HG03565 (cell line): ENCODE data around the gene TMEM18.

Experiments
- ATAC-seq: cut with Tn5 transposase; IDR thresholded peaks from one replicate; pipeline ENCODE4 v1.9.1; 2021; ENCODE audit warnings: mild to moderate bottlenecking, moderate library complexity; ENCODE audit not compliant: unreplicated experiment

The TMEM18 gene

DNA sequence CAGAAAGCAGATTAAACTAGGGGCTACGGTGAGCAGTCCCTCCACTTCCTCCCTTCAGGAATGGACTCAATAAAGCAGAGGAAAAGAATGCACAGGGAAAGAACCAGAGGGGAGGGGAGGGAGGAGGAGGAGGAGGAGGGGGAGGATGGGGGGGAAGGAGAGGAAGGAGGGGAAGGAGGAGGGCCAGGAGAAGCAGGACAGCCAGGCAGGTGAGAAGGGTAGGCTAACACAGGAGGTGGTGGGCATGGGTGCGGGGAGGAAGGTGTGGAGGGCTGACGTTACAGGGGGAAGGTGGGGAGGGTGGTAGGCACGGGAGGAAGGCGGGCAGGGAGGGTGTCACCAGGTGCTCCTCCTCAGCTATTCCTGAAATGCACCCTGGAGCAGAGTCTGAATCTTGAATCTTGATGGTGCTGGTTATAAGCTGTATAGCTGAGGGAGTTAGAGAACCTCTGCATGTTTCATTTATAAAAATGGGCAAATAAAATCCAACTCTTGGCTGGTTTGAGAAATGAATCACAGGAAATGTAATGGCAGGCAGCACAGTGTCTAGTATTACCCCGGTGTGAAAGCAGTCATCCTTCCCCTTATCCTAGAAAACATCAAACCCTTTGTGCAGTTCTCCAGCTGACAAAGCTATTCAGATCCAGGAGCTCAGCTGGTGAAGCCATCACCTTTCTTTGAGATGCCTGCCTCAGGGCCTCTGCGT is 3.4 kb downstream of the TMEM18 start:
- no peak for ATAC-seq

DNA sequence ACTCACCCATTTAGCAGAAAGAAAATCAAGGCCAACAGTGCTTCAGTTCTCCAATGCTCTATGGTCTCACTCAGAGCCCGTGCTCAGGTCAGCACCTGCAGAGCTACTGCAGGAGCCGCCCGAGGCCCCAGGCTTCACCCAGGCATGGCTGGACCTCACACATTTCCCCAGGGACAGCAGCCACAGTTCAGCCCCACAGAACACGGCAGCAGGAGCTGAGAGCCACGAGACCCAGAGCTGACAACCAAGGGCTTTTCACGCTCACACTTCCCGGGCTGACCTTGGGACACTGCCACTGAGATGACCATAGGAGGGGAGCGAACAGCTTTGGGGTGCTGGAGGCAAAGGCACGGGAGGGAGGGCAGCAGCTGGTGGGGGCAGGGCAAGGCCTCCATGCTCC is 4.2 kb downstream of the TMEM18 start:
- ATAC-seq = no peak

DNA sequence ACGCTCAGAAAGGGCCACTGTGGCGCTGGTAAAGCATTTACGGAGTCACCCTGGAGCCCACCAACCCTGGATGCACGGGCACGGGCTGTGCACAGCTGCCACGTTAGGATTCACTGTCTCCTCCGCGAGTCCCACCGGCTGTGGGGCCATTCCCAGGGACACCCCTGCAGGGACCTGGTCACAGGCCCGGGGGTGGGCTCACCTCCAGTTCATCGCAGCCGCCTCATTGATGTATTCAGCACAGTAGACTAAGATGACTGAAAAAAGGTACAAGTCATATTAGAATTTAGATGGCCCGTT is 4.7 kb downstream of the TMEM18 start:
- no peak for ATAC-seq

DNA sequence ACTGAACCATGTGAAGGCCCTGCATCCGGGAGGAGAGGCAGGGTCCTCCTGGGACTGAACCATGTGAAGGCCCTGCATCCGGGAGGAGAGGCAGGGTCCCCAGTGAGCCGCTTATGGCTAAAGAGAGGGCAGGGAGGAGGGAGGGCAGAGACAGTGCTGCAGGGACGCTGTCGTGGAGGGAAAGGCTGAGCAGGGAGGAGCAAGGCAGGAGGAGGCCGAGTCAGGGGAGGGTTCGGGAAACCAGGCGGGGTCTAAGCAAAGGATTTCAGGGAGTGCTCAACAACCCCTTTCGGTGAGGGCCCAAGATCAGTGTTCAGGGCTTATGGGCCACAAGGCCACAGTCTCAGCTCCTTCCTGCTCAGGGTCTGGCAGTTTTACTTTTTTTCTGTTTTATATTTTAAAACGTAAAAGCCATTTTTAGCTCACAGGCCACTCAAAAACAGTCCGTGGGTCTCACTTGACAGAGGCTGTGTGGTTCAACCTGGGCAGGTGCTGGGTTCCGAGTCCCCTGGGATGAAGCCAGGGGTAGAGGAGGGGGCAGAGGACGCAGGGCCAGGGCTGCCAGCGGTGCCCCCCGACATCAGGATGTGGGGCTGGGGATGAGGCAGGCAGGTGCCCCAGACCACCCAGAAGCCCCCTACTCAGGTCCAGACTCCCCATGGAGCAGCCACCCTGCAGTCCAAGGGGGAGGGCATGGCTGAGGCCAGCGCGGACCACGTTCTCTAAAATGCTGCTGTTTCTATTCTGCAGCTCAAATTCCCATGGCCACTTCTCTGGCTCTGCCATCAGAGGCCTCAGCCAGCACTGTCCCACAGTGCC is 5.2 kb downstream of the TMEM18 start:
- no peak for ATAC-seq

DNA sequence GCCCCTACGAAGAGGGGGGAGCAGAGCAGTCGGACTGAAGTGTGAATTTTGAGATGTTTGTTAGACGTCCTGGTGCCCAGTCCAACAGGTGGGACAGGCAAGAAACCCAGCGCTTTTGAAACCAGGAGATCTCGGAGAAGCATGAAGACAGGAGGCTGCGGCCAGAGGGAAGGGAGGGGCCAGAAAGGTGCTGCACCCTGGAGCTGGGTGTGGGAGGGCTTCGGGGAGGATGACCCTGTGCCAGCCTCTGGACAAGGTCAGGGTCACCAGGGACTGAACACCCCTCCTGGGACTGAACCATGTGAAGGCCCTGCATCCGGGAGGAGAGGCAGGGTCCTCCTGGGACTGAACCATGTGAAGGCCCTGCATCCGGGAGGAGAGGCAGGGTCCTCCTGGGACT is 6.1 kb downstream of the TMEM18 start:
- no peak for ATAC-seq

DNA sequence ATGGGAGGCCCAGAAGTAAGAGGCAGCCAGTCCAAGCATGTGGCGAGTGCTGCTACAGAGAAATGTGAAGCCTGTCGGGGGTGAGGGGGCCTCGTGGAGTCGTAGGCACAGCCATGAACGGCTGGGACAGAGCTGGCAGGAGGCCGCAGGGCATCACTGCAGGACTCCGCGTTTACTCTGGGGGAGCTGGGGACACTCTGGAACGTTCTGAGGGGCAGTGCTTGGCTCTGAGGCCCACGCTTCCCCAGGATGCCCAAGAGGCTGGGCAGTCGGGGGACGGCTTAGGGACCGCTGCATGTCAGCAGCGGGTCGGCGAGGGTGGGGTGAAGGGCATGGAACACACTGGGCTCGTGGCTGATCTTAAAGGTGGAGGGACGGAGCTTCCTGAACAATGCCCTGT is 6.6 kb downstream of the TMEM18 start:
- ATAC-seq = no peak

DNA sequence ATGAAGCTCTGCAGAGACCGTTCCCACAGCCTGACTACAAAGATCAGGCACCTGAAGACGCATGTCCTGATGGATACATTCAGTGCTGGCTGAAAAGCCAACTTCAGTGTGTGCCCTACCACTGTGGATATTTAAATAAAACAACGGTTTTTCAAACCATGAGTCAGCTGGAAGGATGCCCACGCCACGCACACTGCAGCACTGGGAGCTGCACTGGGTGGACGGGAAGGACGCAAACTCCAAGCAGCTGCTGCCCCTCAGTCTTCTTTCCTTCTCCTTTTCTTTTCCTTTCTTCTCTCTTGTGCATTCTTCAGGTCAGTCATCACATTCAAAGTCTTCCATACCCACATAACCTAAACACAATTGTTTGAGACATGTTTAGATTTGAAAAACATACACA is 7.9 kb downstream of the TMEM18 start:
- ATAC-seq = no peak

DNA sequence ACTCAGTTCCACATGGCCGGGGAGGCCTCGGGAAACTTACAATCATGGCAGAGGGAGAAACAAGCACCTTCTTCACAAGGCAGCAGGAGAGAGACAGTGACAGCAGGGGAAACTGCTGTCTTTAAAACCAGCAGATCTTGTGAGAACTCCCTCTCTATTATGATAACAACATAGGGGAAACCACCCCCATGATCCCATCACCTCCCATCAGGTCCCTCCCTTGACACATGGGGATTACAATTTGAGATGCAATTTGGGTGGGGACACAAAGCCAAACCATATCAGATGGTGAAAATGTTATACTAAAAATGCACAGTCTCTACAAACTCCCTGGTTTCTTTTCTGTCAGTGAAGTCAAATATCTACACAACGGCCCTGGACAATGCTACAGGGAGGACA is 9.2 kb downstream of the TMEM18 start:
- no peak for ATAC-seq

DNA sequence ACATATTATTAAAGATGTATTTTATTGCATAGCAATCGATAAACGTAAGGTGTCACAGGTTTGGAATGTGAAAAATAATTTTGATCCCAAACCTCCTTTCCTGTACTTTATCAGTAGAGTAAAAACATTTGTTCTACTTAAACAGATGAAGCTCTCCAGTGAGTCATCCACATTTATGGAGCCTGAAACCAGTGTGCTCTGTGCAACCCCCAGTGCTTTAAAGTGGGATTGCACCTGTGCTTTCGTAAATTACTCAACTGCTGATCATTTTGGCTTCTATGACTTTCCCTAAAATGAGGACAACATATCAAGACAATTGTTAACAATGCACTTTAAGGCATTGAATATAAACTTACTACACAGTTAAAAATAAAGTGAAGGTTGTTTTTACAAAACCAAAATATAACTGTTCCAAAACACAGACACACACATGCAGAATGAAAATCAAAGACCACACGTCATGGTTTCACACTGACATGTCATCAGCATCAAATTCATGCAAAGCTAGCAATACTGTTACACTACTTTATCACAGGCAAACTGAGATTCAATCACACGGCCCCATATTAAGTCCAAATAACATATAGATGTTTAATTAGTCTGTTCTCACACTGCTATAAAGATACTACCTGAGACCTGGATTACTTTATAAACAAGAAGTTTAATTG is 9.7 kb downstream of the TMEM18 start:
- no peak for ATAC-seq

DNA sequence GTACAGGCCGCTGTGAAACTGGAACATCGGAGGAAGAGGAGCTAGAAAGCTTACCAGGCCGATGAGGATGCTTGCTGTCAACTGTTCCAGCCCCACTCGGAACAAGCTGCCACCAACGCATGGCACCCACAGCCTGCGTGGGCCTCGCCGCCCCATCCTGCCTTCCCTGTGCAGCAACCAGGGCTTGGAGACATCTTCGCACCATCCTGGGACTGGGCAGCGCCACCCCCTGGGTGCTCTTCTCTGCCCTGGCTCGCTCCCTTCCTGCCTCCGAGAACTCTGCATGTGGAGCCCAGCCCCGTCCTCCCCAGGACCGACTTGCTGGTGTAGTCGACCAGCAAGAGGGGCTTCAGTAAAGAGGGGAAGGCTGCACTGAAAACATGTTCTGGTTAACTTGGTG is 10.8 kb downstream of the TMEM18 start:
- ATAC-seq = no peak

DNA sequence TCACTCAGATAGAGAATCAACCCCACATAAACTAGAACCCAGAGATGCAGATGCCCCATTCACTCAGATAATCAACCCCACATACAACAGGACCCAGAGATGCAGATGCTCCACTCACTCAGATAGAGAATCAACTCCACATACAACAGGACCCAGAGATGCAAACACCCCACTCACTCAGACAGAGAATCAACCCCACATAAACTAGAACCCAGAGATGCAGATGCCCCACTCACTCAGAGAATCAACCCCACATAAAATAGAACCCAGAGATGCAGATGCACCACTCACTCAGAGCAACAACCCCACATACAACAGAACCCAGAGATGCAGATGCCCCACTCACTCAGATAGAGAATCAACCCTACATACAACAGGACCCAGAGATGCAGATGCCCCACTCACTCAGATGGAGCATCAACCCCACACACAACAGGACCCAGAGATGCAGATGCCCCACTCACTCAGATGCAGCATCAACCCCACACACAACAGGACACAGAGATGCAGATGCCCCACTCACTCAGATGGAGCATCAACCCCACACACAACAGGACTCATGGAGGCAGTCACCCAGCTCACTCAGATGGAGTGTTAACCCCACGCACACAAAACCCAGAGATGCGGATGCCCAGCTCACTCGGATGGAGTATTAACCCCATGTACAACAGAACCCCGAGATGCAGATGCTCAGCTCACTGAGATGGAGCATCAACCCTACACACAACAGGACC is 11.7 kb downstream of the TMEM18 start:
- no peak for ATAC-seq

DNA sequence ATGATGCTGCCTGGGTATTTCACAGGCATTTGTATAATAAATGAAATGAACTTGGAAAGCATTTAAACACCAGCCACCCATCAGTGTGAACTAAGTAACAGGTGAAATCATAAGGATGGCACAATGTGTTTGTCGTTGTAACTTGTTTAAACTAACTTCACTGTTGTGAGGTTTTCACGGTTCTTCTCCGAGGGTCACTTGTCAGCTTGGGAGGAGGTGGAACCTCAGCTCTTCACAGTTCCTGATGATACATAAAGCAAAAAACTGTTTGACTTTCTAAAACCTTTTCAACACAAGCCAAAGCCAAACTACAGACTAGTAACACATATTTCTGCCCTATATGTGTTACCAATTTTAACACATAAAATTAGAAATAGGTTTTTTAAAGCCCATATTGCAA is 13.1 kb downstream of the TMEM18 start:
- ATAC-seq = no peak

DNA sequence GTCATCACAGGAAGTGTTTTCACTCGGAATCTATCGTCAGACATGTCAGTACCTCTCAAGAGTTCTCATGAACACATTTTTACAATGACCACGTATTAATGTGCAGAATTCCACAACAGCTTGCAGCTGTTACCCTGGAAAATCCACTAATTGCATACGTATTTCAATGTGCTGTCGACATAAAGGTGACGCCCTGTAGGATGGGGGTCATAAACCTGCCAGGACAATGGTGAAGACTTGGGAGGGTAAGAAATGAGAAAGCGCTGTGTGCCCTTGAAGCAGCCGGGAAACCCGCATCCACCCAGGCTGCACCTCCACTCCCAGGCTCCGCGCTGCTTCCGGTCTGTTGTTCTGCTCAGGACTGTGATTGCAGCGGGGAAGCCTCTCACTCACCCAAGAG is 14.0 kb downstream of the TMEM18 start:
- ATAC-seq = no peak

DNA sequence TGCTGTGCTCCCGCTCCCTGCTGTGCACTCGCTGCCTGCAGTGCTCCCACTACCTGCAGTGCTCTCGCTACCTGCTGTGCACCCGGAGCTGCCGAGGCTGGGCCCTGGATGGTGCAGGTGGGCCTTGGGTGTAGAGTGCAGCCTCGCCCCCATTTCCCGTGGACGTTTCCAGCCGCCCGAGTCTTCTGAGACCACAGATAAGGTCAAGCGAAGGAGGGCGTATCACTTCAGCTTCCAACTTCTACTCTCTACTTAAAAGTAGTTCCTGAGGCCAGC is 15.9 kb downstream of the TMEM18 start:
- no peak for ATAC-seq

DNA sequence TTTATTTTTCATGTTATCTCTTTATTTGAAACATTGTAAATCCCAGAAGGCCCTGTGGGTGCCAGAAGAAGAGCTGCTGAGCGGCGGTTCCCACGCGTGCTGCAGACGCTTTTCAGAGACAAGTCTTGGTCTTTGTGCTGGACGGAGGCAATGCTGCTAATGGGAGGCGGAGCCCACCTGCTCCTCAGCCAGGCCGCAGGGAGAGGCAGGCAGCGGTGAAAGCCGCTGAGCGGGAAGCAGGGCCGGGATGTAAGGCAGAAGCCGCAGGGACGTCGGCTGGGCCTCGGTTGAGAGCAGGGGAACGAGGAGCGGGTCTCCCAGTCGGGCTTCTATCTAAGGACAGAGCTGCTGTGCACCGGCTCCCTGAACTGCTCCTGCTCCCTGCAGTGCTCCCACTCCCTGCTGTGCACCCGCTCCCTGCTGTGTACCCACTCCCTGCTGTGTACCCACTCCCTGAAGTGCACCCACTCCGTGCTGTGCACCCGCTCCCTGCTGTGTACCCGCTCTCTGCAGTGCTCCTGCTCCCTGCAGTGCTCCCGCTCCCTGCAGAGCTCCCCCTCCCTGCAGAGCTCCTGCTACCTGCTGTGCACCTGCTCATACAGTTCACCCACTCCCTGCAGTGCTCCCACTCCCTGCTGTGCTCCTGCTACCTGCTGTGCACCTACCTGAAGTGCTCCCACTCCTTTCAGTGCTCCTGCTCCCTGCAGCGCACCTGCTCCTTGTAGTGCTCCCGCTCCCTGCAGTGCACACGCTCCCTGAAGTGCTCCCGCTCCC is 16.4 kb downstream of the TMEM18 start:
- ATAC-seq = no peak

DNA sequence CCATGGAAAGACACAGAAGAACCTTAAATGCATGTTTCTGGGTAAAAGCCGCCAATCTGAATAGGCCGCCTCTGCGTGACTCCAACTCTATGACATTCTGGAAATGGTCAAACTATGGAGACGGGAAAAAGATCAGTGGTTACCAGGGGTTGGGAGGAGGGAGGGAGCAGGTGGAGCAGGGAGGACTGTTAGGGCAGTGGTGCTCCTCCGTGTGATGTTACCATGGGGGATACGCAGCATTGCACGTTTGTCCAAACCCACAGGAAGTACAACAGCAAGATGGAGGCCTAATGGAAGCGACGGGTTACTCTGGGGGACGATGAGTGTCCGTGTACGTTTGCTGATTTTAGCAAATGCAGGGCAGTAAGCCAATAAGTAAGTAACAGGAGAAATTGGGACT is 17.2 kb downstream of the TMEM18 start:
- ATAC-seq = no peak

DNA sequence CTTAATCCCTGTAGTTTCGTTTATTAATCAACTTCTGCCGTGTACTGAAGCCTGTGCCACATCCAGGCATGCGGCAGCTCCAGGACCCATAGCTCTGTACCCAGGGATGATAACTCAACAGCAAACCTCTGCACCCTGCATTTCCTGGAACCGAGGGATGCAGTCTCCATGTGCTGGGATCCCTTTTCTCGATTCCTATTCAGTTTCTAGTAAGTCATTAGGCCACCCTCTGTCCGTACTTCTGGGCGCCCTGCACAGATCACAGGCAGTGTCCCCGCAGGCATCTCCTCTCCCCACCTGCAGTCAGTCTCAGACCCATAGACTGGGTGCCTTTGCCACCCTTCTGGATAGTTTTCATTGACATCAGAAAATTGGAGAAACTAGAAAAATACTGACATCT is 18.8 kb downstream of the TMEM18 start:
- ATAC-seq = no peak

DNA sequence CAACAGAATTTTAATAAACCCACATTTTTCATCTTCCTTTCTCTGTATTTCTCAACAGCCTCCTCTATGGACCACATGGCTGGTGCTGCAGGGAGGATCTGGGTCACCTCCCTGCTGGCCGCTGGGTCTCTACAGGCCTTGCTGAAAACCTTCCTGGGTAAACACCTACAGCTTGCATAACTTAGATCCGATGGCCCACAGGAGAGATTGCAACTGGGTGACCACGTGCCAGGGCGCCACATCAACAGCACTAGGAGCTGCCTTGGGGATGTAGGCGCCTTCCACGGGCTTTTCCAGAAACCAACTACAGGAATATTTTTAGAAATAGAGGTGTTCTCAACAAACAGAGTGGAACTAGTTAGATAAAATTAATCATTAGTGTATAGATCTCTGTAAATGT is 19.4 kb downstream of the TMEM18 start:
- ATAC-seq = no peak

DNA sequence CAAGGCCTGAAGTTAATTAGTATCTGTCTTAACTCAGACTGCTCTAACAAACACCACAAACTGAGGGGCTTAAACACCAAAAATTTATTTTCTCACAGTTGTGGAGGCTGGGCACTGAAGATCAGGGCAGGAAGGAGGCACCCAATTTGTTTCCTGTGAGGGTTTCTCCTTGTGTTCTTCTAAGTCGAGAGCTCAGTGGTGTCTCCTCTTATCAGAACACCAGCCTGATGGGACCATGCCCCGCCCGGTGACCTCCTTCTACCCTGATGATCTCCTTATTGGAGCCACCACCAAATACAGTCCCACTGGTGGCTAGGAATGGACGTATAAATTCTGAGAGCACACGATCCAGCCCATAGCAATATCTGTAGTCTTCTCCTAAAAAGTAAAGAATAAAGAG is 20.5 kb downstream of the TMEM18 start:
- ATAC-seq = no peak

DNA sequence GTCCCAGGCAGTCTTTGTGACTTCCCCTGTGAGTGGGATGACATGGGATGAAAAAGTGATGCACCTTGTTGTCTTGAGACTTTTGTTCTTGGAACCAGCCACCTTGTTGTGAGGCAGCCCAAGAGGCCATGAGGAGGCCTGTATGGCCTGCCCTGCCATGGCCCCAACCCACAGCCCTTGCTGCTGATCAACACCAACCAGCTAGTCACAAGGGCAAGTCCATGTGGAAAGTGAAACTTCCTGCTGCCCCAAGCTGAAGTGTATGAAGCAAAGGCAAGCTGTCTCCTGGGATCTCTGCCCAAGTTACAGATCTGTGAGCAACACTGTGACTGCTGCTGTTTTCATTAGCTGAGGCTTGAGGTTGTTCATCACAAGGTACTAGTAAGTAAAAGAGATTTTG is 21.6 kb downstream of the TMEM18 start:
- no peak for ATAC-seq

DNA sequence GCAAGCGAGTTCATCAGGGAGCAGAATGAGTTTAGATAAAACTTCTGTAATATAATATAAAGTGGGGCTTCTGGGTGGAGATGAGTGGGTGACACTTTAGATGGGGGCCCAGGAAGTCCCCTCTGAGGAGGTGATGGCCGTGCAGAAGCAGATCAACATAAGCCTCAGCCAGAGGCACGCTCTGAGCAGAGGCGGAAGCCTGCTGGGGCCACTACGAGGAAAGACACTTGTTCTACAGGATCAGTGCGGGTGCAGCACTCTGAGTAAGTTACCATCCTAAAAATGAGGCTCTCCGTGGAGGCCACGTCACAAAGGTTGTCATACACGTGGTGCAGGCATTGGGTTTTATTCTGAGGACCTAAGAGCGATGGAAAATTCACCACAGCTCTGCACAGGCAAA is 22.3 kb downstream of the TMEM18 start:
- ATAC-seq = no peak
